ENCODE results near the gene ALOX12B.

DNA sequence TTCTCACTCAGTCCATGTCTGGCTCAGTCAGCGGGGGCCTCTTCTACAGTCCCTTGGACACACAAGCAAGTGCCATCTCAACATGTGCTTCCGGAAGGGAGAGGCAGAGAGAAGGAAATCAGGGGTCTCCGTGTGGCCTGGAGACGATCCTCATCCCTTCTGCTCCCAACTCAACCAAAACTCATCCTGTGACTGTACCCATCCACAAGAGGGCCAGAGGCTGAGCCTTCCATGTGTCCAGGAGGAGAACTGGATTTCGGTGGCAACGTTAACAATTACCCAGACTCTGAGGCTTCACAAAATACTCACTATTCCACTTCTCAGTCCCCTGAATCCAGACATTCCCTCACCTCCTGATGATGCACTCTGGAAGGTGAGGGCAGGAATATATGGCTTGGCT lies 7.8 kb upstream of the ALOX12B start:
- TF ChIP-seq, protein P1, sequence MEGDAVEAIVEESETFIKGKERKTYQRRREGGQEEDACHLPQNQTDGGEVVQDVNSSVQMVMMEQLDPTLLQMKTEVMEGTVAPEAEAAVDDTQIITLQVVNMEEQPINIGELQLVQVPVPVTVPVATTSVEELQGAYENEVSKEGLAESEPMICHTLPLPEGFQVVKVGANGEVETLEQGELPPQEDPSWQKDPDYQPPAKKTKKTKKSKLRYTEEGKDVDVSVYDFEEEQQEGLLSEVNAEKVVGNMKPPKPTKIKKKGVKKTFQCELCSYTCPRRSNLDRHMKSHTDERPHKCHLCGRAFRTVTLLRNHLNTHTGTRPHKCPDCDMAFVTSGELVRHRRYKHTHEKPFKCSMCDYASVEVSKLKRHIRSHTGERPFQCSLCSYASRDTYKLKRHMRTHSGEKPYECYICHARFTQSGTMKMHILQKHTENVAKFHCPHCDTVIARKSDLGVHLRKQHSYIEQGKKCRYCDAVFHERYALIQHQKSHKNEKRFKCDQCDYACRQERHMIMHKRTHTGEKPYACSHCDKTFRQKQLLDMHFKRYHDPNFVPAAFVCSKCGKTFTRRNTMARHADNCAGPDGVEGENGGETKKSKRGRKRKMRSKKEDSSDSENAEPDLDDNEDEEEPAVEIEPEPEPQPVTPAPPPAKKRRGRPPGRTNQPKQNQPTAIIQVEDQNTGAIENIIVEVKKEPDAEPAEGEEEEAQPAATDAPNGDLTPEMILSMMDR (IDR thresholded peaks at IDR 0.05; ENCODE audit: insufficient read depth, low read length, poor library complexity, severe bottlenecking) = no peak
- no peak for TF ChIP-seq EZH2phosphoT487 (conservative IDR thresholded peaks at IDR 0.05; ENCODE audit: low read length)
